Activated B cell treated with CpG ODN at 0.5 μM for 24 hours (primary cell): Measurements from ENCODE around the gene ABHD17A. TPM values are rescaled to one million over a fixed set of nuclear protein-coding genes. Genes with fewer than 3 reads are reported as not detected.

Source experiments
- ATAC-seq: fragments of 200-7000 bp; cut with Tn5 transposase; one replicate; pipeline ENCODE4 v1.10.0; 2021; ENCODE audit warnings: low read depth, mild to moderate bottlenecking, moderate library complexity
- CTCF ChIA-PET: fragments of 350-600 bp; sonication (Branson Sonifier 250); formaldehyde crosslinking; loops from one replicate; lab custom pipeline; 2021; ENCODE audit warnings: antibody characterized with exemption; lab: Charles Lee
- POLR2A ChIA-PET: fragments of 350-600 bp; sonication (Branson Sonifier 250); formaldehyde crosslinking; loops from one replicate; lab custom pipeline; 2021; ENCODE audit warnings: antibody characterized with exemption; lab: Charles Lee
- DNase-seq: peaks from one replicate; pipeline ENCODE4 v3.0.0; 2022
- H3K27ac Mint-ChIP-seq: one replicate; pipeline ENCODE4 v1.8.0; 2020; ENCODE audit warnings: mixed read lengths
- H3K27me3 Mint-ChIP-seq: one replicate; pipeline ENCODE4 v1.8.0; 2021; ENCODE audit warnings: mixed read lengths
- H3K36me3 Mint-ChIP-seq: one replicate; pipeline ENCODE4 v1.8.0; 2021; ENCODE audit warnings: low read depth, mixed read lengths
- H3K4me1 Mint-ChIP-seq: one replicate; pipeline ENCODE4 v1.8.0; 2021; ENCODE audit warnings: mixed read lengths
- H3K4me3 Mint-ChIP-seq: one replicate; pipeline ENCODE4 v1.8.0; 2020; ENCODE audit warnings: mild to moderate bottlenecking, mixed read lengths
- H3K9me3 Mint-ChIP-seq: one replicate; pipeline ENCODE4 v1.8.0; 2020; ENCODE audit warnings: mixed read lengths
- CTCF ChIP-seq: fragments of 200-600 bp; IDR thresholded peaks from one replicate; pipeline ENCODE4 v1.8.0; 2022; ENCODE audit warnings: antibody characterized with exemption, mild to moderate bottlenecking
- intact Hi-C: fragments of 100-400 bp; cut with micrococcal nuclease; formaldehyde crosslinking; loops from one replicate; pipeline ENCODE4 v1.15.1; 2024
- total RNA-seq: library from RNA; stranded (reverse); gene quantifications from 2 replicates; pipeline ENCODE4 v1.2.3, GENCODE V29; 2022

ABHD17A gene
- total RNA-seq, 1 donor from 2014 or later, result 64.3 TPM

DNA sequence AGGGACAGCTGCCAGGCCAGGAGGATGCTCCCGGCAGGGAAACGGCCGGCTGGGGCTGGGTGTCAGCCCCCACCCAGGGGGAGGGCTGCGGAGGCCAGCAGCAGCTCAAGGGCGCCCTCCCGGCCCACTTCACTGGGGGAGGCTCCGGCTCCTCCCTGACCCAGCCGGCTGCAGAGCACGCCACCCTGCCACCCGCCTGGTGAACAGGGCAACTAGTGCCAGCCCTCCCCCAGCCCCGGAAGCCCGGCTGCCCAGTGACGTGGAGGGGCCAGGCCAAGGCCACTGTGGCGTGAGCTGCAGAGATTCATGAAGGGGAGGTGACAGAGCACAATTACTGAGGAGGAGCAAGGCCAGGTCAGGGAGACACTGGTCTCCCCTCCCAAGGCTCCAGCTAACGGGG lies 51.8 kb downstream of the ABHD17A start:
- Mint-ChIP-seq H3K36me3 (peaks cover 26% of the 10 kb centered on the region), H3K27me3 (no peaks in the 10 kb centered on the region), H3K27ac (no peak overlapping the region), H3K4me3 (no peak overlapping the region), H3K9me3 (no peaks in the 10 kb centered on the region), H3K4me1 (peaks cover 15% of the 10 kb centered on the region)
- ATAC-seq (no peak), DNase-seq (no peak)
- intact Hi-C loops, result no loop called here
- TF ChIP-seq CTCF, result no peak
- POLR2A ChIA-PET, result interaction anchor here (0.7 kb wide), 1 partner anchor 61 kb away, joined by 5 read pairs; no protein-coding TSS in a partner anchor
- CTCF ChIA-PET, result no interaction called here

GRCh38 chr19:1832046-1832663 lies 53.1 kb downstream of the ABHD17A start:
- Mint-ChIP-seq H3K4me3 (no peak overlapping the region), H3K27ac (no peak overlapping the region), H3K36me3 (peaks cover 26% of the 10 kb centered on the region), H3K27me3 (no peaks in the 10 kb centered on the region), H3K4me1 (peaks cover 7% of the 10 kb centered on the region), H3K9me3 (no peaks in the 10 kb centered on the region)
- POLR2A ChIA-PET, result interaction anchor here (0.6 kb wide), 1 partner anchor 166 kb away, joined by 5 read pairs; no protein-coding TSS in a partner anchor
- no peak for DNase-seq
- ATAC-seq, result no peak
- no peak for TF ChIP-seq CTCF
- intact Hi-C loops, result no loop called here
- CTCF ChIA-PET, result no interaction called here

GRCh38 chr19:1830978-1831377 lies 54.3 kb downstream of the ABHD17A start:
- ATAC-seq, result no peak
- intact Hi-C loops, result no loop called here
- no peak overlapping the region for H3K27ac Mint-ChIP-seq
- no peaks in the 10 kb centered on the region for H3K27me3 Mint-ChIP-seq
- H3K4me1 Mint-ChIP-seq, result peaks cover 6% of the 10 kb centered on the region
- H3K9me3 Mint-ChIP-seq, result no peaks in the 10 kb centered on the region
- DNase-seq, result no peak
- ChIA-PET CTCF (no interaction called here), POLR2A (interaction anchor here (0.7 kb wide), 1 partner anchor 34 kb away, joined by 7 read pairs; no protein-coding TSS in a partner anchor)
- peaks cover 30% of the 10 kb centered on the region for H3K36me3 Mint-ChIP-seq
- TF ChIP-seq CTCF, result no peak
- H3K4me3 Mint-ChIP-seq, result no peak overlapping the region

DNA sequence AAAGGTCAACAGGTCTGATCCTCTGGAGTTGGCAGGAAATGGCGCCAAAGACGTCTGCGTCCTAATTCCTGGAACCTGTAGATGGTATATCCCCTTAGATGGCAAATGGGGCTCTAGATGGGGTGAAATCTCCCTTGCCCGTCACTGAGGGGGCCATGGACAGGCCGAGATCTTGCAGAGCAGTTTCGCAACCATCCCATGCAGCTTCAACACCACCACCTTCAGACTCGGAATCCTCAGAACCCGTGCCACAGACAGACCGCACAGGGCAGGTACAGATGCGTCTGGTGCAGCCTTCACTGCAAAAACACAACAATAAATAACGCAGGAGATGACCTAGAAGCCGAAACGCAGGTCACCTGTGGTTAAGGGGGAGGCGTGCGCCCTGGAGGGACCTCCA lies 54.7 kb downstream of the ABHD17A start:
- intact Hi-C loops, result no loop called here
- Mint-ChIP-seq H3K27ac (no peak overlapping the region), H3K9me3 (no peaks in the 10 kb centered on the region), H3K4me1 (peaks cover 5% of the 10 kb centered on the region), H3K27me3 (no peaks in the 10 kb centered on the region), H3K36me3 (peaks cover 33% of the 10 kb centered on the region), H3K4me3 (no peak overlapping the region)
- no peak for DNase-seq
- no peak for TF ChIP-seq CTCF
- ChIA-PET POLR2A (no interaction called here), CTCF (no interaction called here)
- ATAC-seq, result no peak

GRCh38 chr19:1829958-1830357 lies 55.3 kb downstream of the ABHD17A start:
- no peak for DNase-seq
- Mint-ChIP-seq H3K9me3 (no peaks in the 10 kb centered on the region), H3K4me1 (peaks cover 5% of the 10 kb centered on the region), H3K36me3 (peaks cover 33% of the 10 kb centered on the region), H3K27ac (no peak overlapping the region), H3K27me3 (no peaks in the 10 kb centered on the region), H3K4me3 (no peak overlapping the region)
- POLR2A ChIA-PET, result no interaction called here
- intact Hi-C loops, result no loop called here
- CTCF ChIA-PET, result interaction anchor here (0.8 kb wide), 1 partner anchor 284 kb away, joined by 3 read pairs; no protein-coding TSS in a partner anchor
- ATAC-seq, result no peak
- TF ChIP-seq CTCF, result no peak
